Astrocyte of the hippocampus (primary cell): ENCODE measurements around the gene SLC6A18.

Experiments
- DNase-seq: peaks from one replicate; pipeline ENCODE4 v3.0.0; 2011; ENCODE audit warnings: low read depth, low spot score

SLC6A18 gene

DNA sequence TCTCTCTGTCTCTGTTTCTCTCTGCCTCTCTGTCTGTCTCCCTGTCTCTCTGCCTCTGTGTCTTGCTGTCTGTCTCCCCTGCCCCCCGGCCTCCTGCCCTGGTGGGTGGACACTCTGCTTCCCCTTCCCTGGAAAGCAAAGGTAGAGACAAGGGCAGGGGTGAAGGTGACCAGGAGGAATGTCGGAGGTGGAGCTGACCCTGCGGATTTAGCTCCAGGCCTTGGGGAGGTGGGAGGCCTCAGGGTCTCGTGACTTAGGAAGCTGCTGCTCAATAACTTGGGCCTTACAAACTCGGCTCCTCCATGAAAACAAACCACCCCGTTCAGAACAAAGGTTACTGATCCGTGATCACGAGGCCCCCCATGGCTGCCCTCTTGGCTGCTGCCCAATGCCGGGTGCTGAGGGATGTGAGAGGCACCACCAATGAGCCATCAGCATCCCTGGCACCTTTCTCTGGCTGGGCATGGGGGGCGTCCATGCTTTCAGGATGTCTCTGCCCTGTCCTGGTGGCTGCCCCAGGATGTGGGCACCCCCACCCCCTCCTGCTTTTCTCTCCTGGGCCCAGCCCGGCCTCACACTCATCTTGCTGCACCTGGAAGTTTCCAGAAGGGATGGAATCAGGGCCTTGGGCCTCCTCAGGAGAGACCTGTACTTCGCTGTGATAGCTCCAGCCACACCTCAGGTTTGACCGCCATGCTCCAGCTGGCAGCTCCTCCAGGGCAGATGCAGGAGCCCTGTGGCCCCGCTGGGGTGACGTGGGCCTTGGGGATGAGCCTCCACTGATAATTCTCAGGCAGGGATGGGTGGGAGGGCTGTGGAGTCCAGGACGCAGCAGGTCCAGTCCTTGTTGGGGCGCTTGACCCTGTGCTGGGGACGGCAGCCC lies 38.6 kb upstream of the SLC6A18 start:
- DNase-seq = no peak

DNA sequence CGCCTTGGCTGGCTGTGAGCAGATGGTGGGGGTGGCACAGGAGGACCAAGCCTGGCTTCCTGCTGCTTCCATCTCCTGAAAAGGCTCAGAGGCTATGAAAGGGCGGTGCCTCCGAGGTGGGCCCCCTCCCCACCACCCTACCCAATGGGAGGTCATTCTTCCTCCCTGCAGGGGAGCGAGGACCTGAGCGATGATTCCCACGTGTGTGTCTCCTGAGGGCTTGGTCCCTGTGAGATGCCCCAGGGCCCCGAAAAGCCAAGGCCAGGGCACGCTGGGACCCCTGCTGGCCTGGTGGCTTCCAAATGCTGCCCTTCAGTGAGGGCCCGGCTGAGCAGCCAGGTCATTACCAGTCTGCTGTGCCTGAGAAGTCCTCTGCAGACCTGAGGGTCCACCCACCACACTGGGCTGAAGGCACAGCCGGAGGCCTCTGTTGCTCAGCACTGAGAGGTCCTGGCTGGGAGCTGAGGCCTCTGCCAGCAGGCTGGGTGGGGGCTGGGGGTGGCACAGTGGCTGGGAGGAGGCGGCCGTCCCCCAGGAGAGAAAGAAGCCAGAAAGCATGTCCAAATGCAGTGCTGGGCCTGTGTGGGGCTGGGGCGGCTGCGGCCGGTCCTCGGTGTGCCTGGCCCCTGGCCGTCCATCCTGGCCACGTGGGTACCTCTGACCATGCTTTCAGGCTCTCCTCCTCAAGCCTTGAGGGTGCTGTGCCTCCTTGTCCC lies 37.8 kb upstream of the SLC6A18 start:
- DNase-seq = no peak

DNA sequence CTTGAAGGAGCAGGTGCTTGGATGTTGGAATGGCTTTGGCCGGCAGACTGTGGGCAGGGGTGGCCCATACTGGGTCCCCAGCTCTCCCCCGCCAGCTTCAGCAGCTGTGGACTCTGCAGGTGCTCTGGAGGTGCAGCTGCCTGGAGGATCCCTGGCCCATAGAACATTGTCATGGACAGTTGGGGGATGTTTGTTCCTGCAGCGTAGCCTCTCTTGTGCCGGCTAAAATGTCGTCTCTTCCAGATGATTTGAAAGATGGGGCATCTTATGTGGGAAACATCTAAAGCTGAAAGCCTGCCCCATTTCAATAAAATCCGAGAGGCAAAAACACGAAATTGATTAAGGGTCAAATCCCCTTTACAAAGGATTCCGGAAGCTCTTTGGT lies 37.2 kb upstream of the SLC6A18 start:
- DNase-seq = no peak

DNA sequence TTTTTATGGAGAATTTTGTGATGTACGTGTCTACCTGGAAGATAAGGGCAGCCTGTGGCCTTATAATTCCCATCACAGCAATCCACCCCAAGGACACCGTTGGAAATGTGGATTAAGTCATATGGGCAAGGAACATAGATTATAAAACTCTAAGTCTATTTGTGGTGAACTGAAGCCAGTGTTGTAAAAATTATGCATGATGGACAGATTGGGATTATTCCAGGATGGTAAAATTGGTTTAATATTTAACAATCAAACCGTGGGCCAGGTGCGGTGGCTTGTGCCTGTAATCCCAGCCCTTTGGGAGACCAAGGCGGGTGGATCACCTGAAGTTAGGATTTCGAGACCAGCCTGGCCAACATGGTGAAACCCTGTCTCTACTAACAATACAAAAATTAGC lies 36.7 kb upstream of the SLC6A18 start:
- no peak for DNase-seq

DNA sequence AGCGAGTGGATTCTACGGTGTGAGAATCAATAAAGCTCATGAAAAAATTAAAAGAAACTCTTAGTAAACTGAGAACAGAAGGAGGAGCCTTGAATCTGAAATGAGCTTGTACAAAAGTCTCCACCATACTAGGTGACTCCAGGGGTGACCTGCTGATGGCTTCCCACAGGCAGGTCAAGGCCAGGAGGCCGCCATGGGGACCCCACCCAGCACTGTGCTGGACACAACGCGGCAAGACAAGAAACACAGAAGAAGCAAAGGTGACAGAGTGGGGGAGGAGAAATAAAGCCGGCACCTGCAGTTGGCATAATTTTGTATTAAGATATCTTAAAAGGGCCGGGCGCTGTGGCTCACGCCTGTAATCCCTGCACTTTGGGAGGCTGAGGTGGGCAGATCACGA lies 35.9 kb upstream of the SLC6A18 start:
- no peak for DNase-seq

DNA sequence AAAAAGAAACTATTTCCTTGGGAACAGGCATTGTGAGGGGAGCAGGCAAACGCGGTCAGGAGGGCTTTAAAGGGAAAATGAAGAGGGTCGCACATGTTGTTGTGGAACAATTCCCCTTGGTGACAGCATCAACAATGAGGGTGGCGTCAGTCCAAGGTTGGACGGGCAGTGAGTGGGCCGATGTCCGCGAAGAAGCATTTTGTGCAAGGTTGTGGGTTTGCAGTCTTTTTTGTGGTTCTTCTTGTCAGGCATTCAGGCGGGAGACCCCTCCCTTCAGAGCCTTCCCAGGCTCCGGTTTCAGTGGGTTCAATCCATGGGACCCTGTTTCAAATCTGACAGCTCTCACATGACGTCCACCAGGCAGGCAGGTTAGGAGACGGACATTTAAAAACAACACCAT lies 34.9 kb upstream of the SLC6A18 start:
- DNase-seq = no peak

DNA sequence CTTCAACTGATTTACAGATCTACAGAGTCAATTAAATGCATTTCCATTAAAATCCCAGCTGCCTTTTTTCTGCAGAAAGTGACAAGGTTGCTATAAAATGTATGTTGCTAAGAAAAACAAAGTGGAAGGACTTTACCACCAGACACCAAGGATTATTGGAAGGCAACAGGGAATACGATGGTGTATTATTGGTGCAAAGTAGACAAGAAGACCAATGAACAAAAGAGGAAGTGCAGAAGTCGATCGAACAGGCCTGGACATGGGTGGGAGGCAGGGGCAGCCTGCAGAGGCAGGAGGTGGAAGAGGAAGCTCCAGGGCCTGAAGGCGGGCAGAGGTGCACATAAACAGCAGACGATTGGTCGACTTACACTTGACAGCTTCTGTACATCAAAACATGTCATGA lies 34.3 kb upstream of the SLC6A18 start:
- no peak for DNase-seq

DNA sequence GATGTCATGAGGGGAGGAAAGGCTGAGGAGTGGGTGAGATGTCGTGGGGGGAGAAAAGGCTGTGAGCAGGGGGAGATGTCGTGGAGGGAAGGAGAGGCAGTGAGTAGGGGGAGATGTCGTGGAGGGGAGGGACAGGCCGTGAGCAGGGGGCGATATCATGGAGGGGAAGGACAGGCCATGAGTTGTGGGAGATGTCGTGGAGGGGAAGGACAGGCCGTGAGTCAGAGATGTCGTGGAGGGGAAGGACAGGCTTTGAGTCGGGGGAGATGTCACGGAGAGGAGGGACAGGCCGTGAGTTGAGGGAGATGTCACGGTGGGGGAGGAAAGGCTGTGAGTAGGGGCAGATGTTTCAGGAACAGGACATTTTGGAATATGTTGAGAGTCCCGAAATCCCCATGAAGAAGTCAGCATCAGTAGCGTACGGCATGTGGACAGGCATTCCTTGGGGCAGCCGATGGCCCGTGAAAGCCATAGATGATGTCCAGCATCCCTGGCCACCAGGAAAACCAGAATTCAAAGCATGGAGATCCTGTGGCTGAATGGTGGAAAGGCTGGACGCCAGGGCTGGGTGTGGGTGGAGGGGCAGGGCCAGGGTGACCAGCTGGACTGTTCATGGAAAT lies 32.1 kb upstream of the SLC6A18 start:
- DNase-seq = no peak

DNA sequence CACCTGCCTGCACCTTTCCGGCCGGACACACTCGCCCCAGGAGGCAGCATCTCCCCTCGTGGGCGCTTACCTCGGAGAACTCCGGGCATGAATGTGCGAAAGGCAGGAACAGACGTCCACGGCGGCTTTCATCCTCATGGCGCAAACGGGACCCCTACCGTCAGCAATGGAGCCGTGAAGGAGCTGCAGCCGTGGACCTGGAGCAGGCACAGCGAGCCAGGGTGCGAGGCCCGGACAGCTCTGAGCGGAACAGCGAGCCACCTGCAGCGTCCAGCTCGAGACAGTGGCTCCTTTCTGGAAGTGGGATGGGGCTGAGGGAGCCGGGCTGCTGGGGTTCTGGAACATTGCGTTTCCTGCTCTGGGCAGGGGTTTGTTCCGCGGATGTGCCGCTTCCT lies 31.6 kb upstream of the SLC6A18 start:
- DNase-seq = no peak

DNA sequence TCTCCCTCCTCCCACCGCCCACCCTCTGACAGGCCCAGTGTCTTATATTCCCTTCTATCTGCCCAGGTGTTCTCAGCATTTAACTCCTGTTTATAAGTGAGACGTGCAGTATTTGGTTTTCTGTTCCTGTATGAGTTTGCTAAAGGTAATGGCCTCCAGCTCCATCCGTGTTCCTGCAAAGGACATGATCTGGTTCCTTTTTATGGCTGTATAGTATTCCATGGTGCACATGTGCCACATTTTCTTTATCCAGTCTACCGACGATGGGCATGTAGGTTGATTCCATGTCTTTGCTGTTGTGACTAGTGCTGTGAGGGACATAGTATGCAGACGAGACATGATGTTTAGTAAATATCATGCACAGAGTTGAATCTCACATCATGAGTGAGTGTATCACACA lies 30.8 kb upstream of the SLC6A18 start:
- DNase-seq = no peak

DNA sequence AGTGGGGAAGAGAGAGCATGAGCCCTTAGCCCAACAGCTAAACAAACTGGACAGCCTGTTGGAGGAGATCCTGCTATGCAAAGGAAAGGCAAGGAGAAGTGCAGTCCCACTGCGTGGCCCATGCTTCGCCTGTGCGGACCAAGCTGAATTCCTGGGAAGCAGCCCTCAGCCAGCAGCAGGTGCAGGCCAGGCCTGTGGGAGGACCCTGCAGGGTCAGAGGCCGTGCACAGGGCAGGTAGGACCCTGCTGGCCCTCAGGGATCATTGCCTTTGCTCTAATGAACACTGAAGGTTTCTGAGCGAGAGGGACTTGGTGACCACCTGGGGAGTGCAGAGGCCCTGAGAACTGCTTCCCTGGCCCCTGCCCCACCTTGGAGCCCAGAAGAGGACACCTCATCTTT lies 29.7 kb upstream of the SLC6A18 start:
- no peak for DNase-seq

DNA sequence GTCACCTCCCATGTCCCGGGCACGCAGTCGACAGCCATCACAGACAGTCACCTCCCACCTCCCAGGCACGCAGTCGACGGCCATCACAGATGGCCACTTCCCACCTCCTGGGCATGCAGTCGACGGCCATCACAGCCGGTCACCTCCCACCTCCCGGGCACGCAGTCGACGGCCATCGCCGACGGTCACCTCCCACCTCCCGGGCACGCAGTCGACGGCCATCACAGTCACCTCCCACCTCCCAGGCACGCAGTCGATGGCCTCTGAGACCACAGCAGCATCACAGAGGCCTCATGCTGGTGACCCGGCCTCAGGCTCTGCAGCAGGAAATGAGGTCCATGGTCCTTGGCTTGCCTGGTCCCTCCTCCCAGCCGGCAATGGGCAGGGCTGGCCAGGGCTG lies 29.3 kb upstream of the SLC6A18 start:
- DNase-seq = no peak

DNA sequence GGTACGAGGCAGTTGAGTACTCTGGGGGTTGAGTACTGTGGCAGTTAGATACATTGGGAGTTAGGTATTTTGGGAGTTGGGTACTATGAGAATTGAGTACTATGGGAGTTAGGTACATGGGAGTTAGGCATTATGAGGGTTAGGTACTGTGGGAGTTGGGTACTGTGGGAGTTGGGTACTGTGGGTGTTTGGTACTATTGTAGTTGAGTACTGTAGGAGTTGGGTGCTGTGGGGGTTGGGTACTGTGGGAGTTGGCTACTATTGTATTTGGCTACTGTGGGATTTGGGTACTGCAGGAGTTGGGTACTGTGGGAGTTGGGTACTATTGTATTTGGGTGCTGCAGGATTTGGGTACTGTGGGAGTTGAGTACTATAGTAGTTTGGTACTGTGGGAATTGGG lies 28.6 kb upstream of the SLC6A18 start:
- no peak for DNase-seq

DNA sequence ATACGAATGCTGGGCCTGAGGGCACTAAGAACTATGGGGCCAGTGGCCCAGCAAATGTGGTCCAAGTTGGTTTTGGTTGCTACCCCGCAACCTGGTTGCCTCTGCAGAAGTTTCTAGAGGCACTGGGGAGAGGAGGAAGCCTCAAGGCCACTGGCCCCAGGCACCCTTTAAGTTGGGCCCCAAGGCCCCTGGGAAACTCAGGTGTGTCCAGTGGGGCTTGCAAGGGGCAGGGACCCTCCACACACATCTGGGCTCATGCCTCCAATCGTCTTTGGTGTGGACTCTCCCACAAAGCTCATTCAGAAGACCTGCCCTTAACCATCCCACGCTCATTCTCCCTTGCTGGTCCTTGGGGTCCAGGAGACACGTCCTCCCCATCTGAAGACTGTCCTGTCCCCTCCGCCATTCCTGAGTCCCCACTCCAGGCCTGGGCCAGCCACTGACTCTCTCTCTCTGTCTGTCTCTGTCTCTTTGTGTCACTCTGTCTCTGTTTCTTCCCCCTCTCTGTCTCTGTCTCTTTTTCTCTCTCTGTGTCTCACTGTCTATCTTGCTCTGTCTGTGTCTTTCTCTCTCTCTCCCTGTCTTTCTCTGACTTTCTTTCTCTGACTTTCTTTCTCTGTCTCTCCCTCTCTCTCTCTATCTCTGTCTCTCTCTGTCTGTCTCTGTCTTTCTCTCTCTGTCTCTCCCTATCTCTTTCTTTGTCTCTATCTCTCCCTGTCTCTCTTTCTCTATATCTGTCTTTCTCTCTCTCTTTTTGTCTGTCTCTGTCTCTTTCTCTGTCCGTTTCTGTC lies 27.1 kb upstream of the SLC6A18 start:
- DNase-seq = no peak

DNA sequence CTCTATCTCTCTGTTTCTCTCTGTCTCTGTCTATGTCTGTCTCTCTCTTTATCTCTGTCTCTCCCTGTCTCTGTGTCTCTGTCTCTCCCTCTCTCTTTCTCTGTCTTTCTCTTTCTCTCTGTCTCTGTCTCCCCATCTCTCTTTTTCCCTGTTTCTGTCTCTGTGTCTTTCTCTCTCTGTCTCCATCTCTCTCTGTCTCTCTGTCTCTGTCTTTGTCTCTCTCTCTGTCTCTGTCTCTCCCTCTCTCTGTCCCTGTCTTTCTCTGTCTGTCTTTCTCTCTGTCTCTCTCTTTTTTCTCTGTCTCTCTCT lies 25.9 kb upstream of the SLC6A18 start:
- no peak for DNase-seq

DNA sequence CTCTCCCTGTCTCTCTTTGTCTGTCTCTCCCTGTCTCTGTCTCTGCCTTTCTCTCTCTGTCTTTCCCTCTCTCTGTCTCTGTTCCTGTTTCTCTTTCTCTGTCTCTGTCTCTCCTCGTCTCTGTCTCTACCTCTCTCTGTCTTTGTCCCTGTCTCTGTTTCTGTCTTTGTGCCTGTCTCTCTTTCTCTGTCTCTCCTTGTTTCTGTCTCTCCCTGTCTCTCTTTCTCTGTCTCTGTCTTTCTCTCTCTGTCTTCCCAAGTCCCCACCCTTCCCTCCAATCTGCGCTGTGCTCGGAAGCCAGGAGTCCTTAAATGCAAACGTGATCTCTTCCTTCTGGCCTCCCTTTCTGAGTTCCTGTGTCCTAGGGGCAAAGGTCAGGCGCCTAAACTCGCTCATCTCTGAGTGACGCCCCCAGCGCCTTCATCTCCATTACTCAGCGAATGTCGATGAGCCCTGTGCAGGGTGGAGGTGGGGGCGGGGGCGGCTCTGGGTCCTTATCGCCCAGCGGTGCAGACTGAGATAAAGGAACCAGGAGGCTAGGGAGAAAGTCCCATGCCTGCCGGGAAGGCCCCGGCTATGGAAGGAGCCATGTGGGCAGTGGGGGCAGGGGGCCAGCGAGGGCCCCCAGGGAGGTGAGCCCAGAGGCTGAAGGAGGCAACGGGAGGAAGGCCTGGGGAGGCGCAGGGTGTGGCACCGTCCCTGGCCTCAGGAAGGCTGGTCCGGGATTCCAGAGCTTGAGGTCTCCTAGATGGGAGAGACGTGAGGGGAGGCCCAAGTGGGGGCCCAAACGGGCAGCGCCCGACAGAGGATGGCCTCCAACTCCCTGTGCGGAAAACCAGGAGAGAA lies 25.3 kb upstream of the SLC6A18 start:
- no peak for DNase-seq

DNA sequence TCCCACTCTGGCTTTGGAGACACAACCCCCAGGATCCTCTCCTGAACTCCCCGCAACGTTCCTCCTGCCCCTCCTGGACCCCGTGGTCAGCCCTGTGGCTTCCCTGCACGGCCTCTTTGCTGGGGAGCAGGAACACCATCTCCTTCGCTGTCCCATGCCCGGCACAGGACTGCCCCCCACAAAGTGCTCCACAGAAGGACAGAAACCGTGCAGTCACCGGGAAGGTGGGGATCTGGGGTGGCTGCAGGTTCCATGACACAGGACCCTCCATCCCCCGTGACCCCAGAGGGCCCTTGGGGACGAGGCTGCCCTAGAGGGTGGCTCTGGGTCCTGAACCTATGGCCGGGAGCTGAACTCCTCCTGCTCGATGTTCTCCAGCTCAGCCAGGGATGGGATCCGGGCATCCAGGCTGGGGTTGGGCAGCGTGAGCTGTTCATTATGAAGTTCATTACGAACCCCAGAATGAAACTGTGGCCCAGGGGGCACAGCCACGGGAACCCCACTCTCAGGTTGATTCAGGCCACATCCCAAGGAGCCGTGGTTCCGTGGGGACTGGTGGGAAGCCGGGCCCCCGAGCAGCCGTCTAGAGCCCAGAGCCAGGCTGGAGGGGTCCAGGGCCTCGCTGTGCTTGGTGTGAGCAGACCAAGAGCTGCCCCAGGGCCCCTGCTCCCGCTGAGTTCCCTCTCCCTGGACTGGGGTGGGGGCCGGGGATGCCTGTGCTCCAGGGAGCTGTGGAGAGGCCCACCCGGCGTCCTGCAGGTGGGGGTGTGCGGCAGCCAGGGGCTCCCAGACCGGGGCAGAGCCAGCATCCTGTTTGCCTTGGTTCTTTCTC lies 24.5 kb upstream of the SLC6A18 start:
- DNase-seq = no peak

DNA sequence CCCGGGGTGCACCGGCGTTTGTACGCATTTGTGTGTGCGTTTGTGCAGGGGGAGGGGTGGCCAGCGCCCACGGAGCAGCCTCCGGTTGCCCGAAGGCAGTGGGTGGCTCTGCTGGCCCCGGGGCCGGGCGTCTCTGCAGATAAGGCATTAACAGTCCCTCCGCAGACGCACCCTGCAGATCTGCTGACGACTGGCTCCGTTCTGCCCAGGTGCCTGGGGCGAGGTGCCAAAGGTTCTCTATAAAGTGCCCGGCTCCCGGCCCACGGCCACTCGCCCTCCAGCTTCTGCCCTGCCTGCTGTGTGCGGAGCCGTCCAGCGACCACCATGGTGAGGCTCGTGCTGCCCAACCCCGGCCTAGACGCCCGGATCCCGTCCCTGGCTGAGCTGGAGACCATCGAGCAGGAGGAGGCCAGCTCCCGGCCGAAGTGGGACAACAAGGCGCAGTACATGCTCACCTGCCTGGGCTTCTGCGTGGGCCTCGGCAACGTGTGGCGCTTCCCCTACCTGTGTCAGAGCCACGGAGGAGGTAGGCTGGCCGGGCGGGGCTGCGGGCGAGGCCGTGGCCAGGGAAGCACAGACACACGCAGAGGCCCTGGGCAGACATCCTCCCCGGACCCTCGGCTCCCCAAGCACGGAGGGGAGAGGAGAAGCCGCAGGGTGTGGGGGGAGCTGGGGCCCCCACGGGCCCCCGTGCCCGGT lies 23.7 kb upstream of the SLC6A18 start, which contains the start of gene SLC6A19:
TSS of gene SLC6A19 (plus strand) at position 269 of the 699 bp plus-strand sequence. CDS start at position 325, 56 bp downstream.
- DNase-seq = no peak

DNA sequence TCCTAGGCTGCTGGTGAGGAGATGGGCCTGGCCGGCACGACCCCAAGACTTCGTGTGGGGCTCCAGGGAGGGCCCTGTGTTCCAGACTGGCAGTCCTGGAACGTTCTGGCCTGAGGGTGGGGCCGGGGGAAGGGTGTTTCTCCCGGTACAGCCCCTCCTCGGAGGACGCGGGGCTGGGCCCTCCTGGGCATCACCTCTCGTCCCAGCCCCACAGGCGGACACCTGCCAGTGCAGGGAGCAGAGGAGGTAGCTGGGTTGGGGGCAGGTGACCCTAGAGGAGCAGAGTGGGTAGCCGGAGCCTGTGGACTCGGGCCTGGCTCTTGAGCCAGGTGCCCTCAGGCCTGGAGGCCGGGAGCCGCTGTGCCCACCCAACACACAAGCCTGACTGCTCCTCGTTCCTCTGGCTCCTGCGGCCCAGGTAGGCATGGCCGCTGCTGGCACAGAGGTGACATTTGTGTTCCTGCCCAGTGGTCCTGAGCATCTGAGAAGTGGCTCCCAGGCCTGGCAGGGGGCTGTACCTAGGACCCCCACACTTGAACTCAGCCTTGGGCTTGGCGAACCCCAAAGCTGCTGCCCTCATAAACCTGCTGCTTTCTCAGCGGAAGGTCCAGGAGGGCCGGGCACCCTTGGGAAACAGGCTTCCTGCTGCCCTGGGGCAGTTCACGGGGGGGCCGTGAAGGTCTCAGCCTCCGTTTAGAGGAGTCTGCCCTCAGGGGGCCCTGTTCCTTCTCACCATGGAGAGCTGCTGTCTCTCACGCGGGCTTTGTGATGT lies 23.0 kb upstream of the SLC6A18 start:
- DNase-seq = no peak
